NCI-H510A treated with DMSO at 0.1 percent for 48 hours (cell line): Measurements from ENCODE around the gene TTC28.

Experiments used
- DNase-seq: peaks from one replicate; lab custom pipeline; 2025; lab: John Stamatoyannopoulos, UW

TTC28 gene

DNA sequence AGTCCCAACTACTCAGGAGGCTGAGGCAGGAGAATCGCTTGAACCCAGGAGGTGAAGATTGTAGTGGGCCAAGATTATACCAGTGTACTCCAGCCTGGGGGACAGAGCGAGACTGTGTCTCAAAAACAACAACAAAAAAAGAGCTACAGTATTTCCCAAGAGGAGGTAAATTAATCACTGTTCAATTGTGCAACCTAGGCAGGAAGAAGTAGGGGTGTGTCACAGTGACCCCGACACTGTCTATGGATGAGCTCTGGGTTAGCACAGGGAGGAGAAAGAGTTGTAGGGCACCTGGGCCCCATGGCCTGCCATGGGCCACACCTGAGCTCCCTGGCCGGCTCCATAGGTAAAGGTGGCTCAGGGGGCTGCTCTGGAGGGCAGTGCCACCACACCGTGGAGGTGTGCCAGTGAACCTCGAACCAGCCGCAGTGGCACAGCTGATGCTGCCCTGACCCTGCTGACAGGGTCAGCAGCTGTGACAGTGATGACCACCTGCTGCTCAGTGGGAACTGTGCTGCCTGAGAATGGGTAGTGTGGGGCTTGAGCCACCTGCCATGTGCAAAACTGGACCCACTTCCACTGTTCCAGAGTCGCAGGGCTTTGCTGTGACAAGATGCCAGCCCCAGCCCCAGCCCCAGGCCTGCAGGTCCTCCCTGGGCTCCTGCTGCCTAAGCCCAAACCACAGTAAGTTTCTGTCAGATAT, 676.6 kb downstream of the TTC28 start:
- DNase-seq, result no peak

GRCh38 chr22:28002181-28002700, 677.4 kb downstream of the TTC28 start:
- no peak for DNase-seq

GRCh38 chr22:28001171-28001835, 678.3 kb downstream of the TTC28 start:
- DNase-seq, result no peak

DNA sequence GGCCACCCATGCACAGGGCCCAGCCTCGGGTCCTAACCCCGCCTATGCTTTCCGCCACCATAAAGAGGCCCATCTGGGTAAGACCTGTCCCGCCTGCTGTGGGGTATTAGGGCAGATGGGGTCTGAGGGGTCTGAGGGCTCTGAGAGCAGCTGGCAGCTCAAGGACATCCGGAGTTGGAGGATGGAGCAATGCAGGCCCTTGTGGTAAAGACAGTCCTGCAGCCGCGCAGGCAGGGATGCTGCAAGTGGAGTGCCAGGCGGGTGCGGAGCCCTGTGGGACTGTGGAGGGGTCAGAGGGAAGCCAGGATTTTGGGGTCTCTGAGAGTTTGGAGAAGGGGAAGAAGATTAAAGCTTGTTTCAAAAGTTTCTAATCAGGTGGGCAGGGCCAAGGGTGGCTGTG, 679.3 kb downstream of the TTC28 start:
- DNase-seq, result no peak

- no peak for DNase-seq
These were observed 679.8 kb downstream of the TTC28 start for GRCh38 chr22:27999876-28000275.

DNA sequence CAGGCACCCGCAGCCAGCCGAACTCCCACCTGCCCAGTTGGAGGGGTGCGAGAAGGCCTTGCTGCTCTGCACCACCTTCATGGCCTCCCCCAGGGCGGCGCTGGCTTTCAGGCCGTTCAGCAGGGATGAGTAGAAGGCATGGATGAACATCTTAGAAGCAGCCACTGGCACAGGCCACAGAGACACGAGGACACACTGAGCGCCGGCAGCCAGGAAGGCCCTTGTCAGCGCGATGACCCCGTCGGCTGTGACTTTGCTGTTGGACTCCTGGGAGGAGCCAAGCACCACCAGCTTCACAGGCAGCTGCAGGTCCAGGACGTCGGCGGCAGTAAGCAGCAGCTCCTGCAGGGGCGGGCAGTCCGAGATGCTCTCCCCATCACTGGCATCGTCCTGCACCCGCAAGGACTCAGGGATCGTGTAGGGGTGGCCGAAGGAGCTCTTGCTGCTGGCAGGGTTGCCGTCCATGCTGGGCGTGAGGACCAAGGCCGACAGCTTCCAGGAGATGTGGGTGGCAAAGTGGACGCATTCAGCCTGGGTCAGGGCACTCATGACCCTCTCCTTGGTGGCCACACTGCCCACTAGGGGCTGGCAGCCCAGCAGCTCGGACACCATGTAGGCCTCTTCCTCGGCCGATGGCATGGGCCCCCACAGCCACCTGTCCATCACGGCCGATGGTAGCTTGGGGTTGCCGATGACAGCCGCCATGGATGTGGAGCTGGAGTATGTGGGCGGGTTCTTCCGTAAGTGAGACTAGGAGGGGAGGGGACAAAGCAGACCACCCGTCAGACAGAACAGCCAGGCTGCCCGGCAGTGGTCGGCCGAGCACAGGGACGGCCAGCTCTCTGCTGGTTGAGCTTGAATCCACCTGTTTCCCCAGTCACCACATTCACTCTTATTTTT, 680.9 kb downstream of the TTC28 start:
- no peak for DNase-seq

- DNase-seq, result no peak
These were observed 682.1 kb downstream of the TTC28 start for GRCh38 chr22:27997538-27997937.

GRCh38 chr22:27996981-27997380, 682.7 kb downstream of the TTC28 start:
- no peak for DNase-seq

DNA sequence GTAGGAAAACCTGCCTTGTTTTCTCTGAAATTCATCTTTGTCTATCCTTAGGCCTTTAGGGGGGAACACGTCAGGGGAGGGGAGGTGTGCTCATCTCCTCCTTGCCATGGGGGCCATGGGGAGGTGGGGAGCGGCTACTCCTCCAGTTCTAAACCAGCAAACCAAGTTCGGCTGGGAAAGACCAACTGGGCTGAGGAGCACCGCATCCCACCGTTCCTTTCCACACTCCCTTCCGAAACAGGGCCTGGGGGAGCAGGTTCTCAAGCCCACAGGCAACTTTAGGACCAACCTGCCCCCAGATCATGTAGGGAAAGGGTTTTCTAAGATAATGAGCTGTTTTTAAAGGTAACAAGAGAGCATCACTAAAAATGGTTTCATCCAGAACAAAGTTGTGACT, 683.1 kb downstream of the TTC28 start:
- no peak for DNase-seq

GRCh38 chr22:27995801-27996528, 683.7 kb downstream of the TTC28 start:
- DNase-seq, result no peak

- no peak for DNase-seq
These were observed 684.9 kb downstream of the TTC28 start for GRCh38 chr22:27994481-27995331.

- no peak for DNase-seq
These were observed 685.8 kb downstream of the TTC28 start for GRCh38 chr22:27993774-27994350.

DNA sequence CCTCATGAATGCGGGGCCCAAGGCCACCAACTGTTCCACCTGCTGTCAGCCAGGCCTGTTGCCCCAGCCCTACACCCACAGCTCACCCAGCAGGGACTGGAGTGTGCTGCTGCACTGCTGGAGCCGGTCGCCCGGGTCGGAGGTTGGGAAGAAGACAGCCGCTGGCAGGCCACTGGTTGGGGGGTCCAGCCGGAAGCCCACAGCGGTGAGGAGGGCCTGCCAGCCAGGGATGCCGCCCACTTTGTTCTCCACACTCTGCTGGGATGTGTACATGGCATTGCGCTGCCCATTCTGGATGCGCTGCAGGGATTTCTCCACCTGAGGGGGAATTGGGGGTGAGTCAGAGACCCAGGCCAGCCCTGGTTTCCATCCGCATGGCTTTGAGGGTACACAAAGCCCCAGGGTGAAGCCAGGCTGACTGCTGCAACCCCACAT, 686.4 kb downstream of the TTC28 start:
- no peak for DNase-seq

DNA sequence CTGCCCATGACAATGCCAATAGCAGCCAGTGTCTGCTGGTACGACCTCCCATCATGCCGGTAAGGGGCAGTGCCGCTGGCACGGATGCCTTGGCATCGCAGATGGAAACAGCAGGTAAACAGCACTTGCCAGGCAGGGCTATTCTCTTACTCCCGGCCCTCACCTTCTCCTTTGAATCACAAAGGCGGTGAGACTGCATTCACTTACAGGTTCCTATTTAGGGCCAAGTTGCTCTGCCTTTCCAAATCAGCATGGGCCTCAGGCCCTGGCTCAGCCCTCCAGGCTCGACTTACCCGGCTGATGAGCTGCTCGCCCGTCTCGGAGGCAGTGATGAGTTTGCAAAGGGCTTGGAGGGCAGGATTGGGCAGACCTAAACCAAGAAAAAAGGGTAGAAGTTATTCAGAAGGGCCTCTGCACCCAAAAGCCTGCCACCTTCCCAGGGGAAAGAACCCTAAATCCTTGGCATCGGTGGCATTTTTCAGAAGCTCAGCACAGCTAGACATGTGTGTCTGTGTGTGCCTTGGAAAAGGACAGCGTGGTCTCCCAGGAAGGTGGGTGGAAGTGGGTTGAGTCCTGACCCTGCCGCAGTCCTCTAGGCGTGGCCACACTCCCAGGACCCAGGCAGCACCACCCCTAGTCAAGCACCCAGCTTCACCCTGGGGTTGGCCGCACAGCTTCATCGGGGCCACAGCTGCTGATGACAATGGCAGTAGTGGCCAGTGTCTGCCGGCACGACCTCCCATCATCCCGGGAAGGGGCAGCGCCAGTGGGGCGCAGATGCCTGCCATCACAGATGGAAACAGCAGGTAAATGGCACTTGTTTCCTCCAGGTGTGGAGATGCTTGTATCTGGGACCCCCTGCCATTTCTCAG, 687.1 kb downstream of the TTC28 start:
- DNase-seq, result no peak

- no peak for DNase-seq
These were observed 687.9 kb downstream of the TTC28 start for GRCh38 chr22:27991586-27992293.

GRCh38 chr22:27990879-27991278, 688.8 kb downstream of the TTC28 start:
- DNase-seq, result no peak

- DNase-seq, result no peak
These were observed 689.2 kb downstream of the TTC28 start for GRCh38 chr22:27990451-27990840.

DNA sequence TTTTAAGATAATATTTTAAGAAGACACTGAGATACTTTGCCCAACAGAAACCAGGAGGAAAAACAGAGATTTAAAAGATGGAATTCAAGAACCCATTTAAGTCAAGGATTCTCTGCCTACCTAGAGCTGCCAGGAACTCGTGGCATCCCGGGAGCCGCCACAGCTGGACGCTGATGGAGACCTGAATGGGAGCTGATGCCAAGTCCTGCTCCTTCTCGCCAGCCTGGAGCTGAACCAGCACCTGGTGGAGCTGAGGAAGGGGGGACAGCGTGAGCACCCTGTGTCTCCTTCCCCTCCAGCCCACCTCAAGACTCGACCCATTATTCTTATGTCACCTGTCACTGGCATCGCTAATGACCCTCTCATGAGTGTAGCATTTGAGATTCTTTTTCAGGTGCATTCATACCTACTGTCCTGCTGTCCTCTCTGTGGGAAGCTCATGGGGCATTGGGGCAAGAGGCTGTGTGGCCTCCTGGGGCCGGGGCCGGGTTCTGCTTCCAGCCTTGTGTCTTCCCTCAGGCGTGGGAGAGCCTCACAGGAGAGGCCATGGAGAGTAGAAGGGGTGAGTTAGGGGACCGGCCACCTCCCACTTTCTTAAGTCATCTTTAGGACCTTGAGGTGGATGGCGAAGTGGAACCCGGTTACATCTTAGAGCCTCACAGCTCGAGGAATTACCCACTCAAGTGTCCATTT, 689.7 kb downstream of the TTC28 start:
- no peak for DNase-seq
